T-helper 2 cell treated with Interferon-gamma antibody and Interleukin-4, amounts not matched to agents 100 ng/mL and 5 ng/mL, for 36 hours (primary cell): ENCODE measurements around the gene CD247. TPM values are rescaled to one million over a fixed set of nuclear protein-coding genes. Genes with fewer than 3 reads are reported as not detected.

Experiments
- intact Hi-C: fragments of 100-400 bp; cut with micrococcal nuclease; formaldehyde crosslinking; loops from one replicate; pipeline ENCODE4 v1.15.1; 2023
- total RNA-seq: library from RNA; stranded (reverse); gene quantifications from 2 replicates; pipeline ENCODE4 v1.2.3, GENCODE V29; 2022

CD247 gene
- total RNA-seq, 1 donor from 2014 or later = 177 TPM

GRCh38 chr1:167426716-167427115, 91.6 kb downstream of the CD247 start:
- intact Hi-C loops = no loop called here

GRCh38 chr1:167425482-167425881, 92.8 kb downstream of the CD247 start:
- intact Hi-C loops = no loop called here

- intact Hi-C loops = no loop called here
Measured at GRCh38 chr1:167423684-167424619, 94.4 kb downstream of the CD247 start.

GRCh38 chr1:167420510-167420909, 97.8 kb downstream of the CD247 start:
- intact Hi-C loops = no loop called here

GRCh38 chr1:167419245-167419644, 99.1 kb downstream of the CD247 start:
- intact Hi-C loops = no loop called here

GRCh38 chr1:167418391-167418790, 99.9 kb downstream of the CD247 start:
- intact Hi-C loops = no loop called here

GRCh38 chr1:167416506-167416905, 101.8 kb downstream of the CD247 start:
- intact Hi-C loops = no loop called here

GRCh38 chr1:167413328-167413727, 105.0 kb downstream of the CD247 start:
- intact Hi-C loops = no loop called here

GRCh38 chr1:167412920-167413319, 105.4 kb downstream of the CD247 start:
- intact Hi-C loops = no loop called here

GRCh38 chr1:167412072-167412471, 106.3 kb downstream of the CD247 start:
- intact Hi-C loops = no loop called here

GRCh38 chr1:167409183-167409582, 109.1 kb downstream of the CD247 start:
- intact Hi-C loops = loop anchor here (10.0 kb wide), 2 partner anchors 144 to 344 kb away; no protein-coding TSS in a partner anchor

- intact Hi-C loops = loop anchor here (10.0 kb wide), 2 partner anchors 144 to 344 kb away; no protein-coding TSS in a partner anchor
Measured at GRCh38 chr1:167408355-167408754, 110.0 kb downstream of the CD247 start.

- intact Hi-C loops = loop anchor here (10.0 kb wide), 2 partner anchors 140 to 340 kb away; no protein-coding TSS in a partner anchor
Measured at GRCh38 chr1:167404908-167405307, 113.4 kb downstream of the CD247 start.

GRCh38 chr1:167404161-167404888, 114.0 kb downstream of the CD247 start:
- intact Hi-C loops = loop anchor here (10.0 kb wide), 2 partner anchors 140 to 340 kb away; no protein-coding TSS in a partner anchor

GRCh38 chr1:167401260-167401873, 117.0 kb downstream of the CD247 start:
- intact Hi-C loops = loop anchor here (1.0 to 10.0 kb wide), 6 partner anchors 41 to 337 kb away; partner anchors contain the start of gene CD247

GRCh38 chr1:167400359-167400953, 117.9 kb downstream of the CD247 start:
- intact Hi-C loops = loop anchor here (10.0 kb wide), 2 partner anchors 136 to 336 kb away; no protein-coding TSS in a partner anchor

- intact Hi-C loops = no loop called here
Measured at GRCh38 chr1:167392200-167392696, 126.1 kb downstream of the CD247 start.

- intact Hi-C loops = no loop called here
Measured at GRCh38 chr1:167388976-167389375, 129.4 kb downstream of the CD247 start.

GRCh38 chr1:167387251-167387910, 130.9 kb downstream of the CD247 start:
- intact Hi-C loops = no loop called here
